ENCODE results near the gene HSDL1.

HSDL1 gene

DNA sequence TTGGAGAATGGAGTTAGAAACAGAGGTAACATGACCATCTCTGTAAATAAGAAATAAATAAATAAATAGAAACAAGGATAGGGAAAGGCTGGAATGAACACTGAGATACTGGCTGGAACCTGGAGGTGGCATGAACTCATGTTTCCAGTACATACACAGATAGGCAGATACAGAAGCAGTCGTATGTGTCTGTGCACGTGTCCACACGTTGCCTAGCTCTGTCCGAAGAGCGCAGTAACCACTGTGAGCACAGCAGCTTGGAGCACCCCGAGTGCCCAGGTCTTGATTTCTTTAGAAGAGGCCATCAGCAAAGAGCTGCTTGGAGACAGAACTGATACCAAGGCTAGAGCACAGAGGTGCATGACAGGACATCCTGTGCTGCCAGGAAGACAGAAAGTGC is 65.3 kb downstream of the HSDL1 start:
- no peak for DNase-seq

DNA sequence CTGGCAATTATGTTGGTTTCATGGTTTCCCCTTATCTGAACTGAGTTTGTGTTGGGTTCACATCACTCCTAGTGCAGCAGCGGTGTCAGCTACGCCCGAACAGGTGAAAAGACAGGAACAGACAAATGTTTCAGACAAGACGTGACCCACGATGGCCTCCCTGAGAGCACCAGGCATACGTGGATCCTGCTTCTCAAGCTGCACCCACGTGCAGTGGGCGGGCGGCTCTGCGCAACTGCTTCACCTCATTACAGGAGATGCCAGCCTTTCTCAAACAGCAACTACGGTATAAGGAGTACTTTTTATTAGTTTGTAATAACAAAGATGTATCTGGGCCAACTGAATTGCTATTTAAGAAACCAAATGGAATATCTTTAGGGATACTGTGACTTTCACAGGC is 69.6 kb downstream of the HSDL1 start:
- no peak for DNase-seq

- DNase-seq = no peak
These were observed 70.3 kb downstream of the HSDL1 start for GRCh38 chr16:84074721-84075120.

Measured in Kasumi-1 (cell line).